OCI-LY3 (cell line): ENCODE data around the gene GPR39.

ENCODE experiments used
- EZH2phosphoT487 ChIP-seq: fragments of 200-600 bp; shearing (Covaris generic); IDR thresholded peaks from 2 replicates; pipeline ENCODE4 v1.6.1; 2018; ENCODE audit warnings: antibody characterized with exemption, mixed run types, low read depth
- TF ChIP-seq, protein P1 (sequence below): fragments of 200-600, 300-600 bp; sonication (generic); IDR thresholded peaks from 2 replicates; pipeline ENCODE4 v1.5.1; 2014; ENCODE audit warnings: antibody characterized with exemption, low read length, low read depth

DNA sequence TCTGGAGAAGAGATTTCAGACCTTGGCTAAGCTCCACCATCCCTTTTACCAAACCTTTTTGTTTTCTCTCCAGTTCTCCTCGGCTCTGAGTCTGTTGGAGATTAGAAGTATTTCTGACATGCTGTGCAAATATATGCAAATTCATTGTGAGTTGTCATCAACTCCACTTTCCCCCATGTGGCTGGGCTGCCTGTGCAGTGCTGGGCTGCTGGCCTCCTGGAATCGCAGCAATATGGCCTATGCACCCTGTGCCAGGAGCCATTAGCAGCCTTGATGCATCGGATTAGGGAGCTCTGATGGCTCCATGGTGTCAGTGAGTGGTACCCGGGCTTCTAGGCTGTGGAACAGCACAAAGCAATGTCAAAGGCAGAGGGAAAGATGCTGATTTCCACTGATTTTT, 80.0 kb downstream of the GPR39 start:
- TF ChIP-seq EZH2phosphoT487: no peak
- TF ChIP-seq, protein P1, sequence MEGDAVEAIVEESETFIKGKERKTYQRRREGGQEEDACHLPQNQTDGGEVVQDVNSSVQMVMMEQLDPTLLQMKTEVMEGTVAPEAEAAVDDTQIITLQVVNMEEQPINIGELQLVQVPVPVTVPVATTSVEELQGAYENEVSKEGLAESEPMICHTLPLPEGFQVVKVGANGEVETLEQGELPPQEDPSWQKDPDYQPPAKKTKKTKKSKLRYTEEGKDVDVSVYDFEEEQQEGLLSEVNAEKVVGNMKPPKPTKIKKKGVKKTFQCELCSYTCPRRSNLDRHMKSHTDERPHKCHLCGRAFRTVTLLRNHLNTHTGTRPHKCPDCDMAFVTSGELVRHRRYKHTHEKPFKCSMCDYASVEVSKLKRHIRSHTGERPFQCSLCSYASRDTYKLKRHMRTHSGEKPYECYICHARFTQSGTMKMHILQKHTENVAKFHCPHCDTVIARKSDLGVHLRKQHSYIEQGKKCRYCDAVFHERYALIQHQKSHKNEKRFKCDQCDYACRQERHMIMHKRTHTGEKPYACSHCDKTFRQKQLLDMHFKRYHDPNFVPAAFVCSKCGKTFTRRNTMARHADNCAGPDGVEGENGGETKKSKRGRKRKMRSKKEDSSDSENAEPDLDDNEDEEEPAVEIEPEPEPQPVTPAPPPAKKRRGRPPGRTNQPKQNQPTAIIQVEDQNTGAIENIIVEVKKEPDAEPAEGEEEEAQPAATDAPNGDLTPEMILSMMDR: no peak
